ENCODE data around the gene BMF. TPM values are rescaled to one million over a fixed set of nuclear protein-coding genes. Genes with fewer than 3 reads are reported as not detected.

The BMF gene
- total RNA-seq, 1 experiment from 2014 or later = 0.20 TPM

- Histone ChIP-seq H3K4me3 (no peak overlapping the region), H3K9me3 (no peaks in the 10 kb centered on the region), H3K27me3 (no peaks in the 10 kb centered on the region), H3K36me3 (no peaks in the 10 kb centered on the region)
- no peak for DNase-seq
Observed at GRCh38 chr15:40097096-40097967, 11.3 kb downstream of the BMF start.

DNA sequence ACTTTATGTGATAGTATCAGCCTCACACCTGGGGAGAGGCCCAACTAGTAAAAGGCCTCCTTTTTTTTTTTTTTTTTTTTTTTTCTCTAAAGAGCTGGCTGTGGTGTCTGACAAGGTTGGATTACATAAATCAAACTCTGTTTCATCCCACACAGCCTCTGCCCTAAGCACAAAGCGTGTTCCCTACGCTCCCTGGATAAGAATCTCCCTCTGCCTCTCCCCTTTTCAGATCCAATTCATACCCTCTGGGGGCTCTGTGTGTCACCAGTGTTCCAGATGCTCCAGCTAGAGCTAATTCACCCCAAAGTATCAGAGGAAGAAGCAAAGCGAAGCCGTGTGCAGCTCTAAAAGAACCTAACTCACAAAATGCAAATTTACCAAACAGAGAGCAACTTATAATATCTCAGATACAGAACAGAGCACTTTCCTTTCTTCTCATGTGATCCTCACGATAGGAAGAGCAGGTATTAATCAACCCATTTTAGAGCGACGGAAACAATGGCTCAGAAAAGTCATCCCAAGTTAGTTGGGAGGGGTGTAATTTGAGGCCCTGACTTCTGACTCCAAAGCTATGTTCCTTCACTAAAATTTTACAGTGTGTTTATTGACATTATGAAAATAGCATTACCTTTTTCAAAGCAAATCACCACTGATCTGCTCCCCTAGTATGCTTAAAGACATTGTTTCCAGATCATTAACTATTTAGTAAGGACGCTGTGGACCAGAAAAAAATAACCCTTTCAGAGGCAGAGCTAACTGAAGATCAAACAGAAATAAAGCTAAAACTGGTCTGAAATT, 12.4 kb downstream of the BMF start:
- no peak overlapping the region for H3K4me3 ChIP-seq
- no peak for DNase-seq
- H3K36me3 ChIP-seq = no peaks in the 10 kb centered on the region
- H3K27me3 ChIP-seq = no peaks in the 10 kb centered on the region
- H3K9me3 ChIP-seq = no peaks in the 10 kb centered on the region

DNA sequence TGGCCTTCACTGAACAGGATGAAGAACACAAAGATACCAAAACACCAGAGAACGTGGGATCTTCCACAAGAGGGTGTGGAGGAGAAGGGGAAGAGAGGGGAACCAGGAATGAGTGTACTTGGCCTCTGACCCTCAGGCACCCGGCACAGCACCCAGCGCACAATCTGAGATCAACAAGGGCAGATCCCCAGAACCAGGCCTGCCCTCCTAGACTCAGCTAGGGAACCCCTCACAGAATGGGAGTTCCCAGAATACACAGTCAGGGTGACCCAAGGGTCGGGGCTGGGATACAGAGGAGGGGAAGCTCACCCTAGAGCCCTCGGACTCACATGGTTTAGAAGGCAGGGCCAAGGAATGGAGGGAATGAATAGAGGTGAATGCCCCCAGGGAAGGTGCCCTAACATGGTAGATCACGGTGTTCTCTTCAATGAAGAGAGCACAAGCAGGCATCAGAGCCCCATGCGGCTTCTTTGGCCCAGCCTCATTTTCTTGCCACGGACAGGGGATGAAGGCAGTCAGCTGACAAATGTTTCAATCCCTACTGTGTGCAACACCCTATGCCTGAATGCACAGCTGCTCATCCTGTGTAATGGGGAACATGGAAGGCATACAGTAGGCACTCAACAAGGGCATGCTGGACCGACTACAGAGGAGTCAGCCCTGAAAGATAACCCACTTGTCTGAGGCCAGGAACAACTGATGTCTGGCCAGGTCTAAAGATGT, 13.1 kb downstream of the BMF start:
- no peak for DNase-seq
- H3K4me3 ChIP-seq = no peak overlapping the region
- H3K9me3 ChIP-seq = no peaks in the 10 kb centered on the region
- H3K27me3 ChIP-seq = no peaks in the 10 kb centered on the region
- H3K36me3 ChIP-seq = no peaks in the 10 kb centered on the region

DNA sequence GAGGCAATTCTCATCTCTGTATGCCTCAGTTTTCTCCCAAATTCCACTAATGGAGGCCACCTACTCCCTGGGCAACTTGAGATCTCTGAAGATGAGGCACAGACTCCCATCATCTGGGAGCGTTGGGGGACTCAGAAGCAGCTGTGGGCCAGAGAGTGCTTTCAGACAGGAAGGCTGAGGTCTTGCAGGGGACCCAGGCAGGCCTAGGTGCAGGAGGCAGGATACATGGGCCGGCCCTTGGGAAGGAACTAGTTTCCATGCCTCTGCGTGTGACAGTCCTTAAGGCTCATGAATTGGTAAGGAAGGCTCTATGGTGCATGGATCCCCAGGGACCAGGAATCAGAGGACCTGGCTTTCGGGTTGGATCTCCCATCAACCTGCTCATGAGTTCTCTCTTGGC, 14.5 kb downstream of the BMF start:
- no peaks in the 10 kb centered on the region for H3K36me3 ChIP-seq
- no peak overlapping the region for H3K4me3 ChIP-seq
- DNase-seq = no peak
- H3K9me3 ChIP-seq = no peaks in the 10 kb centered on the region
- H3K27me3 ChIP-seq = no peaks in the 10 kb centered on the region

DNA sequence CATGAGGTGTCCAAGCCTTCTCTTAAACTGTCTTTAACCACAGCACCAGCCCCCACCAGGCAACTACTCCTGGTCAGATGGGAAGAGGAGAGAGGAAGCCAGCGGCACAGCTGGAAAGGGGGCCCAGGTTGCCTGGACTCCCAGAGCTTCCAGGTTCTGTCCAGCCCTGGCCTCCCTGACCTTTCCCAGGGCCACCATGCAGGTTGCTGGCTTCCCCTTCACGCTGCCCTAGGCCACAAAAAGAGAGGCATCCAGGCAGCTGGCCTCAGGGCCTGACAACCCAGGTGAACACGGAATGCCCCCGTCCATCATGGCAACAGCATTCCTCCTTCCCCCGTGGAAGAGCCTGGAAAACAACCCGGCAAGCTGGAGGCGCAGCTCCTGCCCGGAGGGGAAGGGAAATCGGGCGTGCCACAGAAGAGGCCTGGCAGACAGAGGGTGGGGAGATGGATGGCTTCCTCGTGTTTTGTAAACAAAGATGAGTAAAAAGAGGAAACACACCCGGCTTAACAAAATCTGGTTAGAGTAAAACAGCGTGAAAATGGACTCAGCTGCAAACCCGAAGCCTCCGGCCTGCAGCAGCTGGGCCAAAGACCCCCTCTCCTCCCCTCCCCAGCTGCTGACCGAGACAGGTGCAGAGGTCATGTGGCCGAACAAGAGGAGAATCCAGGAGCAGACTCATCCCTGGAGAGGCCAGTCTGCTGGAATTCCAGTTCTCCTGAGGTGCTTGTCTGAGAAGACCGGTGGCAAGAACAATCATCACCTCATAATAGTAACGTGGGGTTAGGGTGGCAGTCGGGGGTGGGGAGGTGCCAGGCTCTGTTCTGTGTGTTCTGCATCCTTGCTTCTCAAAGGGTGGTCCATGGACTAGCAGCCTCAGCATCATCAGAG, 15.5 kb downstream of the BMF start:
- Histone ChIP-seq H3K36me3 (no peaks in the 10 kb centered on the region), H3K9me3 (no peaks in the 10 kb centered on the region), H3K4me3 (no peak overlapping the region), H3K27me3 (no peaks in the 10 kb centered on the region)
- peak; percentile 58 for DNase-seq

DNA sequence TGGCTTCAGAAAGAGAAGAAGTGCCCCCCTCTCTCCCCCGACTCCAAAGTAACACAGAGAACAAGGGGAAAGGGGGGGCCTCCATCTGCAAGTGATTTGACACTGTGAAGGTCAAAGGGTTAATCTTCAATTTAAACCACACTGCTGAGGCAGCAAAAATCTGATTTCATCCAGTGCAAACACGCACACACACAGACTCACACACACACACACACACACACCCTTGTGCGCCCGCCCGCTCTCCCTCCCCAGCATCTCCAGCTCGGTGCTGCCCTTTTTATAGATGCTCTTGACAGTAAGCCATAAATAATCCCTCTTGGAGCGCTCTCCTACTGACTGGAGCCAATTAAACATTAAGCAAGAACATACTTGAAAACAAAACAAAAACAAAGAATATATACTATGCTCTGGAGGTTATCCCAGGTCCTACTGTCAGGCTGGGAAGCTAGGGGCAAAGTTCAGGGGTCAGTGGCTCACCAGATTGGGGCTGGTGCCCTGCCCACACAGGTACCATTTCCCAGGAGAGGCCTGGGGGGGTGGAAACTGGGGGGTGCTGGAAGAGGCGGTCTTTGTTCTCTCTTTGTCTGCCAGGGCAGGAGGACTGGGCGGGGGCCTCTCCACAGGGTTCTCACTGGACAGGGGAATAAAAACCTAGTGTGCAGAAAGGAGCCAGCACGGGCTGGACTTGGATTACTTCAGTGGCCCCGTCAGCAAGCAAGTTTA, 16.3 kb downstream of the BMF start:
- H3K9me3 ChIP-seq = no peaks in the 10 kb centered on the region
- no peaks in the 10 kb centered on the region for H3K27me3 ChIP-seq
- peak; percentile 89 for DNase-seq
- no peak overlapping the region for H3K4me3 ChIP-seq
- H3K36me3 ChIP-seq = no peaks in the 10 kb centered on the region

- Histone ChIP-seq H3K27me3 (no peaks in the 10 kb centered on the region), H3K36me3 (no peaks in the 10 kb centered on the region), H3K9me3 (no peaks in the 10 kb centered on the region), H3K4me3 (no peak overlapping the region)
- DNase-seq = no peak
Observed at GRCh38 chr15:40091861-40092255, 16.8 kb downstream of the BMF start.

- H3K36me3 ChIP-seq = no peaks in the 10 kb centered on the region
- H3K4me3 ChIP-seq = no peak overlapping the region
- no peak for DNase-seq
- H3K9me3 ChIP-seq = no peaks in the 10 kb centered on the region
- no peaks in the 10 kb centered on the region for H3K27me3 ChIP-seq
Observed at GRCh38 chr15:40090774-40091455, 17.8 kb downstream of the BMF start.

GRCh38 chr15:40088929-40089755, 19.5 kb downstream of the BMF start:
- Histone ChIP-seq H3K36me3 (no peaks in the 10 kb centered on the region), H3K27me3 (no peaks in the 10 kb centered on the region), H3K9me3 (no peaks in the 10 kb centered on the region), H3K4me3 (no peak overlapping the region)
- DNase-seq = no peak

- no peaks in the 10 kb centered on the region for H3K27me3 ChIP-seq
- no peaks in the 10 kb centered on the region for H3K36me3 ChIP-seq
- no peak overlapping the region for H3K4me3 ChIP-seq
- DNase-seq = no peak
- no peaks in the 10 kb centered on the region for H3K9me3 ChIP-seq
Observed at GRCh38 chr15:40087991-40088928, 20.4 kb downstream of the BMF start.

DNA sequence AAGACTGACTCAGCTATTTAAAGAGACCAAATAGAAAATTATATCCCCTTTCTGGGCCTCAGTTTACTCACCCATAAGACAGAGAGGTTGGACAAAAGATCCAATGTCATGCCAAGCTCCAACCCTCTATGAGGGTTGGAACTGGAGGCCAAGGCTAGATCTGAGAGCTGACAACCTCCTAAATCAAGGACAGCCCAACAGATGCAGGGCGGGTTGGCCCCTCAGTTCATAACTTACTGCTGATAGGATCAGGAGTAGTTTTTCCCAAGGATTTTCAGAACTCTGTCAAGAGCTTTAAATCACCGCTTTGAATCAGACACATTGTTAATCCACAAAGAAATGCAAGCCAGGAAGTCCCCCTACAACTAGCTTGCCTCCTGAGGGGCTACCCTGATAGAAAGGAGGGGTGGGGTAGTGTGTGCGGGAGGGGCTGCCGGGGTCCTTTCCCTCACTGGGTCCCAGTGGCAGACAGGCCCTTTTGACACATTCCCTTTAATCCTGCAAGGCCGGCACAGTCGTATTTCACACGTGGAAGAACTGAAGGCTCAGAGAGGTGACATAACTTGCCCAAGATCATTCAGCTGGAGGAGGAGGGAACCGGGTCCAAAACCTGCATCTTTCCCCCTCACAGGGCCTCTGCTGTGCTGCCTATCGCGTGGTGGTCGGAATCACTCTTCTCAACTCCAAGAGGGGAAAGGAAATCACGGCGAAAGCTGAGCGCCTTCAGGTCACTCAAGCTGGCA, 21.4 kb downstream of the BMF start:
- DNase-seq = no peak
- Histone ChIP-seq H3K9me3 (no peaks in the 10 kb centered on the region), H3K36me3 (no peaks in the 10 kb centered on the region), H3K4me3 (no peak overlapping the region), H3K27me3 (no peaks in the 10 kb centered on the region)

GRCh38 chr15:40085266-40085665, 23.4 kb downstream of the BMF start:
- Histone ChIP-seq H3K36me3 (no peaks in the 10 kb centered on the region), H3K9me3 (no peaks in the 10 kb centered on the region), H3K4me3 (no peak overlapping the region), H3K27me3 (no peaks in the 10 kb centered on the region)
- no peak for DNase-seq

DNA sequence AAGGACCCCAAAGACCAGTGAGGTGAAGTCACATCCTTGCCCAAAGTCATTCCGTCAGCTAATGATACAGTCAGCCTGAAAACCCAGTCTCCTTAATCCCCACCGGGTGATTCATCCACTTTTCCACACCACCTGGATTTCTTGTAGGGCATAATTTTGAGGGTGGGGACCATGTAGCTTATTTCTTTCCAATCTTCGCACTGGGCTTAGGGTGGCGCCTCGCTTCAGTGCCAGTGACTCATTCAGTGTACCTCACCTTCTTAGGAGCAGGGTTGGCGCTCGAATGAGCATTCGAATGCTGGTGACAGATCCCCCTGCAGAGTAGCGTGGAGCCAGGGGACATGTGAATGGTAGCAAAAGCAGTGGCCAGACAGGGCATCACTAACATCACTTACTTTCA, 24.0 kb downstream of the BMF start:
- no peaks in the 10 kb centered on the region for H3K27me3 ChIP-seq
- no peak for DNase-seq
- no peaks in the 10 kb centered on the region for H3K9me3 ChIP-seq
- no peak overlapping the region for H3K4me3 ChIP-seq
- no peaks in the 10 kb centered on the region for H3K36me3 ChIP-seq
